Non-pigmented ciliary epithelial cell (primary cell): ENCODE results near the gene NR6A1.
"Not testable (repeated sequence)": the region's sequence is repeated elsewhere in the genome, so short reads cannot be mapped to it uniquely, and the experiment has no call there.

Experiments used
- DNase-seq: peaks from one replicate; pipeline ENCODE4 v3.0.0-alpha.2; 2010; ENCODE audit warnings: low read depth

Gene NR6A1

DNA sequence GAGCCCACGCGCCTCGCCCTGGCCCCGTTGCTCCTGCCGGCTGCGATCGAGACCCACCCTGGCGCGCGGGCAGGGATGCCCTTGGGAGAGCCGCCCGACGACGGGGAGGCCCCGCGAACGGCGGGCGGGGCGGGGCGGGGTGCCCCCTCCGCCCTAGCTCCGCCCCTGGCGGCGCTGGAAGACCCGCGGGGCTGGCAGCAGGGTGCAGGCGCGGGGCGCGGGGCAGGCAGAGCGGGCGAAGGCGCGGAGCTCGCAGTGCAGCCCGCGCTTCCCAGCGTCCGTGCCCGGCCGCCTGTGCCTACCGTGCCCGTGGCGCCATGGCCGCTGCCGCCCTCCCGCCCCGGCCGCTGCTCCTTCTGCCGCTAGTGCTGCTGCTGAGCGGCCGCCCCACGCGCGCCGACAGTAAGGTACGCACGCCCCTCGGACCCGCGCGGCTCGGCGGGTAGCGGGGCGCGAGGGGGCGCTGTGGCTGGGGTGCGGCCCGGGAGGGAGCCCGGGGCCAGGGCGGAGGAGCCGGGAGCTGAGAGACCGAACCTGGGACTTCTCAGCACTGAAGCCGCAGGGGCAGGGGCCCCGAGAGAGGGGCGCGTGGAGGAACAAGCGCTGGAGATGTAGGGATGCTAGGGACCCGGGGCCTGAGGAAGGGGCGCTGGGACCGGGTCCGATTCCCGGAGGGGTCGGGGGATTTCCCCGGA is 6.0 kb upstream of the NR6A1 start, which contains the start of gene OLFML2A:
TSS of gene OLFML2A (plus strand) at position 180 of the 695 bp plus-strand sequence. CDS start at position 318, 138 bp downstream.
- DNase-seq: no peak

DNA sequence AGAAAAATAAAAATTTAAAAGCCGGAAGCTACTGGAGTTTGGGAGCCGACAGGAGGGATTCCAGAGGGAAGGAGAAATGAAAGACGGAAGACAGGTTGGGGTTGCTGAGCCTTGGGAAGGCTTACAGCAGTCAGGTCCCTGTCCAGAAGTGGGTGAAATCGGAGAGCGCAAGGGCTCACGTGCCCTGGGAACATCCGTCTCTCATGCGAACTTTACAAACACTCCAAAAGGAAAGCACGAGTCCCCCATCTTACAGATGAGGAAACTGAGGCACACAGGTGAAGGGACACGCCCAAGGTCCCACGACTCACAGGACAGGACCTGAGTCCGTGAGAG is 5.5 kb upstream of the NR6A1 start:
- no peak for DNase-seq

DNA sequence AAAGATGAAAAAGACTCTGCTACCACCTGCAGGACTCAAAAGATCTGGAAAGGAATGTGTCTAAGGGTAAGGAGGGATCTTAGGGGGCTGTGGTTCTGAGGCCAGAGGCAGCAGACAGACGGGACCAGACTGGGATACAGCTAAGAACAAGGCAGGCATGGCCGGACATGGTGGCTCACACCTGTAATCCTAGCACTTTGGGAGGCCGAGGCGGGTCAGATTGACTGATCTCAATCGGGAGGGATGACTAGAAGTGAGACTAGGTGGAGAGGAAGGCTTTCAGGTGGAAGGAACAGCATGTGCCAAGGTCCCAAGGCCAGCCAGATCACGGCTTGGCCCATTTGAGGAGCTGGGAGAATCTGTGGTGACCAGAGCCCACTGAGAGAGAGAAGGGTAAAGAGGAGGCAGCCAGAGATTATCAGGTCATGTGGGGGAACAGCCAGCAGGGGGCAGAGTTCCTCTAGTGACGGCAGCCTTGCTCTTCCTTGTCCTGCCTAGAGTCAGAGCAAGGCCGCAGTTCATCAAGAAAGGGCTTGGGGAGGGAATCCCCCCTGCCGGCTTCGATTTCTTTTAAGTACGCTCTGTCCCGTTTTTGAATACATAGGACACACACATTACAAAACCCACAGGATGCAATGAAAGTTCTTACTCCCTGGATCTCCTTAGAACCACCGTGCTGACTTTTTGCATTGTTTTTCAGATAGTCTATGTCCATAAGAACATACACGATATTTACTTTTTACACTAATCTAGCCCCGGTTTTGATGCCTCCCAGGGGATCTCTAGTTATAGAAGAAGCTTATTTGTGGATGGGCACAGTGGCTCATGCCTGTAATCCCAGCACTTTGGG is 3.2 kb upstream of the NR6A1 start:
- DNase-seq: no peak

DNA sequence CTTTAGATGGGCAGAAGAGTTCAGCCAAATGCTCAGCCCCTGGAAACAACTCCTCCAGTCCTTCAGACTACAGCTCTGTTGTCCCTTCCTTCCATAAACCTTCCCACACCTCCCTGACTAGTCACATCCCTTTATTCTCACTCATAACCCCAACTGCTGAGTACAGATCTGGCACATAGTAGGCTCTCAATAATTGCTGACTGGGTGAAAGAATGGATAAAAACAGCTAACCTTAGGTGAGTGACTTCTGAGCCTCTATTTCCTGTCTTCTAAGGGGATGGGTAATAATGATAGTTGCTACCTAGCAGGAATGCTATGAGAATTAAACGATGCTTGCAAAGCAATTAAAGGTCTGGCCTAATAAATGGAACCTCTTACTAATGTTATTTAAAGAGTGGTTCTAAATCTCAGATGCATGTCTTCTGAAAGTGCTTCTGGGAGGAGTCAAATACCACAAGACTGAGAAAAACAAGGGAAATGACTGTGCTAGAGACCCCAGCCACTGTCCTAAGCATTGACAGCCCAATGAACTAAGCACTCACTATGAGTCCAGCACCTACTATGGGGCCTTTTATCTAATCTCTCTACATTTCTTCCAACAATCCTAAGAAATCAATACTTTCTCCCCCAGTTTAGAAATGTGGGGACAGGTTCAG is 2.5 kb upstream of the NR6A1 start:
- no peak for DNase-seq

DNA sequence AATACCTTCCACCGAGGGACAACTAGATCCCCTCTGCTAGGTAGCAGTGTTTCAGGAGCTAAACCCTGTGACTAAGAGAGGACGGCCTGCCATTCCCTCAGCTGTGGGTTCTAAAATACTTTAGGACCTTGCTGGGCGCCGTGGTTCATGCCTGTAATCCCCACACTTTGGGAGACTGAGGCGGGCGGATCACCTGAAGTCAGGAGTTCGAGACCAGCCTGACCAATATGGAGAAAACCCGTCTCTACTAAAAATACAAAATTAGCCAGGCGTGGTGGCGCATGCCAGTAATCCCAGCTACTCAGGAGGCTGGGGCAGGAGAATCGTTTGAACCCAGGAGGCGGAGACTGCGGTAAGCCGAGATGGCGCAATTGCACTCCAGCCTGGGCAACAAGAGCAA is 1.8 kb upstream of the NR6A1 start:
- not testable (repeated sequence) for DNase-seq

DNA sequence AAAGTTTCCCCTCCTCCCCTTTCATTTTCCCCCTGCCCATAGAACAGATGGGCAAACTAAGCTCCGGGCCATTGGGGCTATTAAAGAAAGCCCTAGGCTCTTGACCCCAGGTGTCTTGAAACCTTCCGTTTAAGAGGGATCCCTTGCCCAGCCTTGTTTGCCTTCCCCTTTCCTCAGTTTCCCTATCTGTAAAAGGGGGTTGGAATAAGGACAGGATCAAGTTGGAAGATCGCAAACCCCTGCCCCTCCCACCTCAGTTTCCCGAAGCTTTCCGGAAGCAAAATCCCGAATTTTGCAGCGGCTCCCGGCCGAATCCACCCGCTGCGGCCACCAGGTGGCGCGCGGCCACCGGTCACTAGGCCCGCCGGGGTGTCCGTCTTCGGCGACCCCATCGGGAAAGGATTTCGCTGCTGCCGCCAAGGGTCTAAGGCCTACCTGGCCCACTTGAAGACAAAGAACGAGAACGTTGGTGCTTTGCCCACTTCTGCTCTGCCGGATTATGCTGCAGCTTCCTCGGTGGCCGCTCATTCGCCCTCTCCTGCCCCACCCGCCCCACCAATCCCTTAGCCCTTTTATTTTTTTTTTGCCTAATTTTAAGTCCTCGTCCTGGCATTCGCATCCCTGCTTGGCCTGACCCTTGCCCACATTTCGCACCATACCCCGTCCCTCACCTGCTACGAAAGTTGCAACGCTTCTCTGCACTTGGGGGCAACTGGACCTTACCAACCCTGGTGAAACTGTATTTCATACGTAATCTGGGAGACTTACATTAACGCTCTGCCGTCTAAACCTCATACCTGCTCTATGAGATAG is 962 bp upstream of the NR6A1 start:
- no peak for DNase-seq

DNA sequence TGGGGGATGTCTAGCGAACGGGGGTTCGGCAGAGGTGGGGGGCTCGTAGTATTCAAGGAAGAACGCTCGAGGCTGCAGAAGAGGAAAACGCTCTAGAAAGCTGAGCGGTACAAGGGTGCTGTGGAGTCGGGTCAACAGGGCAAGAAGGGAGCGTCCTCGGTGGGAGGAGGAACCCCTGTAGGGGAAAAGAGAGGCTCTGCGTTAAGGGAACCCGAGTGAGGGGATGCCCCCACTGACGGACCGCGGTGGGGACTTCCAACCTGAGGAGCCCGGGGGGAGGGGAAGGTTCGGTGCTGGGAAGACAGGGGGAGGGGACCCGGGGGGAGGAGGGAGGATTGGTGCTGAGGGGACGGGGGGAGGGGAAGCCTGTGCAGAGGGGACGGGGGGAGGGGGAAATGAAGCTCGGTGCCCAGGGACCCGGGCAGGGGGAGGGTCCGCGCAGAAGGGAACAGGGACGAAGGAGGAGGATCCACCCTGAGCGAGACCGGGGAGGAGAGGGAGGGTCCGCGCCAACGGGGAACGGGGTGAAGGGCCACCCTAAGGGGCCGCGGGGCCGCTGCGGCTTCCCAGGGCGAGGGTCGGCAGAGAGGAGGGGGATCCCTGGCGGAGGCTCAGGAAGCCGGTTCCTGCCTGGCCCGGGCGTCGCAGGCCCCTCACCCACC is 621 bp downstream of the NR6A1 start:
- no peak for DNase-seq

DNA sequence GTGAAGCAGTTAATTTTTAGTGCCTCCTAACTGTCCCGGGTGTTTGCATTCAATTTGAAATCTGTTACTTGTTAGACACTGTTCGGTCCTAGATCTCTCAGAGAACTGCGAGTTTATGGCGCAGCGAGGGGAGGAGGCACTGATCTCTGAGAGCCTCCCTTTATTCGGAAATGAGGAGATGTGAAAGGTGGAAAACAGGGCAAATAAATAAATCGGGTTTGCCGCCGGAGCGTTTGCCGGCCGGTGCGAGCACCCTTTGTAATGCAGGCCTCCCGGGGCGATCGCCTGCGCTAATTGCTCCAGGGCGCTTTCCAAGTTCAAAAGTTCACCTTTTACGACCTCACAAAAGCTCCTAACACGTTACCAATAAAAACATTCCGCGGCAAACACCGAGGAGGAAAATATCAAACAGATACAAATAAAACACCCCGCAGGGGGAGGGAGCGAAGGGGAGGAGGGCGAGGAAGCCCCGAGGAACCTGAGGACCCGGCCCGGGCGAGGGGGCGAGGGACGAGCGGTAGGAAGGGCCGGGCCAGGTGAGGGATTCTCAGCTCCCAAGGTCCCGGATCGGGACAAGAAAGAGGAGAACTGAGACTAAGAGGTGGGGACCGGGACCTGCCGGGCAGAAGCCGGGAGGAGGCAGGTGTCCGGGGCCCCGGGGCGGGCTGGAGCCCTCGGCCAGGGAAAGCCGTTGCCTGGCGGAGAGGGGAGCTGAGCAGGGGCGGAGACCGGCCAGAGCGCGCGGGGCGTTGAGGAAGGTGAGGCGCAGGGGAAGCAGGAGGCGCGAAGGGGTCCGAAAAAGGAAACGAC is 1.4 kb downstream of the NR6A1 start:
- DNase-seq: no peak

DNA sequence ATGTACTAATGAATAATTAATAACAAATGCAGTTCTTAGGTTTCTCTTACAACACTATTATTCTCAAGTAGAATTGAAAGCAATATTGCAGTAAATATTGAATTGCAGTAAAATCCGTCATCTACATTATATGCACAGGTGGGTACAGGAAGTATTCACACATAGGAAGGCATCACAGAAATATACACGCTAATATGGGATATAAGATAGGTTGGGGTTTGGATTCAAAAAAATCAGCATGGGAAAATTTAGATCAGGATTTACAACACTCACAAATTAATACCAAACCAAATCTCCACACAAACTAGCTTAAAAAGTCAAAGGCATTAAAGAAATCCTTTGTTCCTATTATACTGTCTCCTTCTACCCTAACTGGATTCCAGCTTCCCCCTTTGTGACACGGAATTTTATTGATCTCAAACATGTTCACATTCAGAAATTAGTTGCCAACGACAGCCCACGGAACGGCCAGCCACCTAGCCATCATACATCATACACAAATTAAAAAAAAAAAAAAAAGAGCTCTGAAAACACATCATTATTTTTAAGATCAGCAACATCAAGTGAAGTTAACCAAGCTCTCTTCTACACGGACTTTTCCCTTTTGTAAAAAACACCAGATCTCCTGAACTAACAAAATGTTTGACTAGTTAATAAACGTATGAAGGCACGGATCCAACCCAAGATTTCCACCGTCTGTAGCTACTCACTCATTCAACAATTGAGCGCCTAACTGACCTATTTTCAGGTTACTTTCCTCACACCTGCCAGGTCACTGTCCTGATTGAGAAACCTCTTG is 2.2 kb downstream of the NR6A1 start:
- DNase-seq: no peak

DNA sequence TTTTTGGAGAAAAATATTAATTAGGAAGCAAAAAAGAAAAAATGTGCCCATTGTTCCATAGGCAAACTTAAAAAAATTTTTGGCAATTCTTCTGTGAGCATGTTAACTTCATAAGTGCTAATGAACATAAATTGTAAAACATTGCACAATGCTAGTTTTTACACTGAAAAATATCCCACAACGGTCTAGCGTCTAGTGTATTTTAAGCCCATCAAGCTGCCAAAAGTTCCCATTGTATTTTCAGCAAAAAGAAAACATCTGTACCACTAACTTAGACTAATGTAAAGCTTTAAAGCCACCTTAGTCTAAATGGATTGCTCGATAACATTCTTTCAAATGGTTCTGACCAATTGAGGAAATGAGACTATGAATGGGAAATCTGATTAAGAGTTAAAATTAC is 2.8 kb downstream of the NR6A1 start:
- DNase-seq: no peak

DNA sequence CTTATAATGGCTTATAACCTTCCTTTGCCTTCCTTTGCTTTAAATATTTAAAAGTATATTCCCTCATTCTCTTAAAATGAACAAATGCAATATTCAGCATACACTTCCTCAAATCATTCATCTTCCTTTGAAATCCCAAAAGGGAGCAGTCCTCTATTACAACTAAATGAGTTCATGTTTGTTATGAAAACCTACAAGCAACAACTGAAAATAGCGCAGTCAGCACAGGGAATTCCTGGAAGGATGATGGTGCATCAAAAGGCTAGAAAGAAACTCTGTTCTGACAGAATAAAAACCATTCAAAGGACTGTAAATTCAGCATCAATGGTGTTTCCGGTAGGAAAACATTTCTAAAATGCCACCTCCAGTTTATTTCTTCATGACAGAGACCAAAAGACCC is 3.3 kb downstream of the NR6A1 start:
- no peak for DNase-seq

DNA sequence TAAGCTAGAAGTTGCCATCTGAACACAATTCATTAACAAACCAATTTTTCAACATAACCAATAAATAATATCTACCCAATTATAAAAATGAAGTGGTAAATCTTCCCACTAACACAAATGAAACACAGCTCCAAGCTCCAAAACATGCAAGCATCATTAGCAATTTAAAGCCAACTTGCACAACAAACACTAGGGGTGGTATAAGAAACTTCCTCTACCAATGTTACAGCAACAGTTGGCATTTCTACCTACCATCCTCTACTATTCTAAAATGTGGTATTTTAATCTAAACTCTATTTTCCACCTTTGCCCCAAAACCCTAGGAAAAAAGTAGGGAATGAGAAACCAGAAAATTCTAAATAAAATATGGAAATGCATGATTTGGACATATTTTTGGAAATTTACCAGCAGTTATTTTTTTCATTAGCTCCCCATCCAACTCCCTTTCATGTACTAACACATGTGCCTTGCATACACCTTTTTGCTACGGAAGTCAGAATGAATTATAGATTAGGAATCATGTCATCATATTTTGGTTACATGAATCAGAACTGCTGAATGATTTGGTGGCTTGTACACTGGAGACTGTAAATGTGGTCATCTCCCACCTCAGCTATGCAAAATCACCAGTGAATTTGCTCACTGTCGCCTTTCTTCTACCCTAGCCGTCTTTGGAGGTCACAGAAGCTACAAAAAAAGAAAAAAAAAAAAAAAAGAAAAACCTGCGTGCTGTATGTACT is 4.1 kb downstream of the NR6A1 start:
- DNase-seq: no peak

DNA sequence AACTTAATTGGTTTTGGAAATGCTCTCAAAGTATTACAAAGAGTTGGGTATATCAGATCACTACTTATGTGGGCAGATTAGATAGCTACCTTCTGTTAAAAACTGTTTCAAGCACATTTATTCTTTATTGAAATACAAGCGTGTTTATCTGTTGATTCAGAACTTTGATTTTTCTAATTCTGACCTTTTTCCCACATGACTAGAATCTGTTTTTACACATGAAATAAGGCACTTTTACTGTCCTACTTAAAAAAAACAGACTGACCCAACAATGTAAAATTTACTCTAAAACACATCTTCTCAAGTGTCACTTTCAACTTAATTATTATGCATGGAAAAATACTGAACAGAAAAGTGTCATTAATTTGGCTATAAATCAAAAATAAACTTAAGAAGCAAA is 4.8 kb downstream of the NR6A1 start:
- DNase-seq: no peak

DNA sequence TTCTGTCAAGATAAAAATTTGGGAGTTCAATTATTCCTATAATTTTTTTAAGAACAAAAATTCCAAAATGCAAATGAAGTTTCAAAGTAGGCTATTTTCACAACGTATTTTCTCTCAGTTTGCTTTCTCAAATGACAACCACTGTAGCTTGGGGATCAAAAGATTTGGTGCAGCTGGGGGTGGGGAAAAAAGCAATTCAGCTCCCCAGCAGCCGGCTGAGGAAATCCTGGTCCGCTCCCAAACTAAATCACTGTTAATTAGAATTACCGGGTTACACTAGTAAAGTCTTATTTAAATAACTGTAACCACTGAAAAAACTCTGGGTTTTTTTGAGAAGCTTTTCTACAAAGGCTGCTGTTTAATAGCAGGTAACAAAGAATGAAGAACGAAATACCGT is 5.7 kb downstream of the NR6A1 start:
- no peak for DNase-seq

DNA sequence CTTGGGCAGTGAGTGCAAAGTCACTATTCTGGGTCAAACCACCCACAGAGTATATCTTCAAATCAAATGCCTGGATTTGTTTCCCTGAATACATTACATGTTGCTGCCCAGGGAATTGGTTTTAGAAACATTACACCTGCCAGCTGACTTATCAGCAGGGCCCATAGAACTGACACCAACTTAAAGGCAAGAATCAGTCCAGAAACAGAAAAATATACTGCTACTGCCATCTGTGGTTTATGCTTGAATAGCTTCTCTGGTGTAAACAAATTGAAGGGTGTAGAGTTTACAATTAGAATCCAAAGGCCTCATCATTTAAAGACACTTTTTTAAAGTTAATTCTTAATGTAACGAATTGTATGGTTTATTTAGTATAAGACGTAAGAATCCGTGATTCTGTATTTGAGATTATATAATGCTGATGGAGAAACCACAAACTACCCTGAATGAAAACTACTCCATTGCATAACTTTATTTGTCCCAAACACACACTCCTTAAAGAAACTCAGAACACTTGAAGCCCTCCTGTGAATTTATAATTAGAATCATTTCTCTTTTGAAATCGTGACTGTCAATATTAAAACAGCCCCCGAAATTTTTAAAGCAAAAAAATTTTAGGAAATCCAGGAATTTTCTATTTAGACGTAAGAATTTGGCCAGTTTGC is 6.2 kb downstream of the NR6A1 start:
- DNase-seq: no peak

DNA sequence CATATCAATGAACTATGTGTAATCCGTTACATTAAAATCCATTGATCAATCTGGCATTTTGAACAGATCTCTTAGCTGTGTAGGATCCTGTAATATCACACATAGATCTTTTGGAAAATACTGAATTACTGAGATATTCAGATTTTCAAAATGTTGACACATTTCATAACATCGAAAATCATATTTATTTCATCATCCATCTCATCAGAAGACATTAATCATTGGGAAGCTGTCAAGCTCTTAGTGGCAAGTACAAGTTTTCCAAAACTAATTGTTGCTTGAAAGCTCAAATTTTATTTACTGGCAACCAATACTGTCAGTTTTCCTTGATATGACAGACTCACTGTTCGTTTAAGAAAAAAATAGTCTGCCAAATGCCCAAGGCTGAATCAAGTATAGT is 8.5 kb downstream of the NR6A1 start:
- DNase-seq: no peak

DNA sequence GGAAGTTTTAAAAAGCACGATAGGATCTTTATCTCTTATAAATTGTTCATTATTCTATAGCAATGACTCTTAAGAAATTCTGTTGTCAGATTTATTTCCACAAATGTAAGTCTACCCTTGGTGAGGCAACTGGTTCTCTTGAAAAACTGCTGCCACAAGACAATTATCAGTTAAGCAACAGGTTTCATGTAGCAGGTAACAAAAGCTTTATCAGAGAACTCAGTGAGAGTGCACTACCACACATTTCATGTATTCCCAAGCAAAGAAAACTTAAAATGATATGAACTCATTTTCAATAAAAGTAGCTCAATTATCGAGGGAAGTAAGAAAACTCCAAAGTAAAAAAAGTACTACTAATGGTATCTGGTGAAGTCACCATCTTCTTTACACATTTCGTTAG is 9.4 kb downstream of the NR6A1 start:
- no peak for DNase-seq

DNA sequence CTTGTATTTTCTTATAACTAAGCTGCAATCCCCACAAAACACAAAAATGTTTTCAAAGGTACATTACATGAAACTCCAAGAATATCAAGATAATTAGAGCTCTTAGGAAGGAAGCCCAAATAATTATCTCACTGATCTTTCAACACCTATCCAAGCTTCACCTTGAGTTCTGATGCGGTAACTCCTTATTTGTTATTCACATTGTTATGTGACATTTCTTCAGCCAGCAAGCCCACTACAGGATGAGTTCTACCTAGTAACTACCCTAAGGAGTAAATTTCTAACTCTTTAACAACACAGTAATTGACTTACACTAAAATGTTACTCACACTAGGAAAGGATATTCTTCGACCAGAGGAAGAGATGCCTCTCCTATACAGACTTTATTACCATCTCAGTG is 9.9 kb downstream of the NR6A1 start:
- no peak for DNase-seq

DNA sequence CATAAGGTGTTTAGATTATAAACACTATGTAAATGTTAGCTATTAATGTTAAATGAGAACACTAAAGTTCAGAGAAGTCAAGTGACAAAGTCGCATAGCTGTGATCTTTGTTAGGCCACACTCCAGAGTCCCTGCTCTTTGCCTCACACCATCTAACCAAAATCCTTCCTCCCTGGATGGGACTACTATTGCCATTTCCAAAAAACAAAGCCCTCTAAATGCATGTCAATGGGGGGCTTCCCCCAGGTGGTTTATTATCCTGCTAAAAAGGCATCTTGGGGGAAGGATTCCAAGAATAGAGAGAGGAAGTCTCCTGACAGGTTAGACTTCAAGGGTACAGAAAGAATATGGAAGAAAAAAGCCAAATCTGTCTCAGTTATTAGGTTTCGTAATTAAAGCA is 10.4 kb downstream of the NR6A1 start:
- no peak for DNase-seq
